Peyer's patch (tissue), 4 donors: ENCODE data around the gene KRTAP21-2.

ENCODE experiments used
- POLR2A ChIP-seq, 2 donors: fragments of 450-650 bp; IDR thresholded peaks; one replicate each; pipeline ENCODE4 v1.5.1; 2017; ENCODE audit warnings: antibody characterized with exemption in 2 of 2, mild to moderate bottlenecking in 2 of 2, moderate library complexity in 2 of 2
- TF ChIP-seq, protein P1 (sequence below), 6 experiments: fragments of 450-650 bp in 4 of 6; fragments of 200-600 bp in 2 of 6; sonication (generic) in 1 of 6; IDR thresholded peaks; one replicate each; pipeline ENCODE4 v1.5.1; 2017 to 2019; ENCODE audit warnings: antibody characterized with exemption in 6 of 6, mild to moderate bottlenecking in 3 of 6, moderate library complexity in 1 of 6

GRCh38 chr21:30718239-30718909 lies 28.7 kb downstream of the KRTAP21-2 start, which contains the start of gene KRTAP21-3:
- TF ChIP-seq, protein P1, sequence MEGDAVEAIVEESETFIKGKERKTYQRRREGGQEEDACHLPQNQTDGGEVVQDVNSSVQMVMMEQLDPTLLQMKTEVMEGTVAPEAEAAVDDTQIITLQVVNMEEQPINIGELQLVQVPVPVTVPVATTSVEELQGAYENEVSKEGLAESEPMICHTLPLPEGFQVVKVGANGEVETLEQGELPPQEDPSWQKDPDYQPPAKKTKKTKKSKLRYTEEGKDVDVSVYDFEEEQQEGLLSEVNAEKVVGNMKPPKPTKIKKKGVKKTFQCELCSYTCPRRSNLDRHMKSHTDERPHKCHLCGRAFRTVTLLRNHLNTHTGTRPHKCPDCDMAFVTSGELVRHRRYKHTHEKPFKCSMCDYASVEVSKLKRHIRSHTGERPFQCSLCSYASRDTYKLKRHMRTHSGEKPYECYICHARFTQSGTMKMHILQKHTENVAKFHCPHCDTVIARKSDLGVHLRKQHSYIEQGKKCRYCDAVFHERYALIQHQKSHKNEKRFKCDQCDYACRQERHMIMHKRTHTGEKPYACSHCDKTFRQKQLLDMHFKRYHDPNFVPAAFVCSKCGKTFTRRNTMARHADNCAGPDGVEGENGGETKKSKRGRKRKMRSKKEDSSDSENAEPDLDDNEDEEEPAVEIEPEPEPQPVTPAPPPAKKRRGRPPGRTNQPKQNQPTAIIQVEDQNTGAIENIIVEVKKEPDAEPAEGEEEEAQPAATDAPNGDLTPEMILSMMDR (IDR thresholded peaks at IDR 0.05): no peak
- no peak for TF ChIP-seq POLR2A (IDR thresholded peaks at IDR 0.05)
